Stomach smooth muscle (tissue), 2 donors: ENCODE measurements around the gene EXPH5.
A peak's percentile ranks its signal among the peaks of the same experiment; 100 is the strongest.
"Not testable (repeated sequence)": the region's sequence is repeated elsewhere in the genome, so short reads cannot be mapped to it uniquely, and the experiment has no call there.

Experiments used
- H3K27ac ChIP-seq: one replicate; pipeline ENCODE4 v1.7.0; 2013; ENCODE audit warnings: mild to moderate bottlenecking, low read length, inconsistent platforms
- H3K27me3 ChIP-seq, 2 donors: one replicate each; pipeline ENCODE4 v1.7.0; 2013; ENCODE audit warnings: low read length in 2 of 2; ENCODE audit not compliant: insufficient read depth in 2 of 2, control insufficient read depth in 1 of 2
- H3K36me3 ChIP-seq, 2 donors: one replicate each; pipeline ENCODE4 v1.7.0; 2013; ENCODE audit warnings: low read length in 2 of 2; ENCODE audit not compliant: control insufficient read depth in 2 of 2, insufficient read depth in 2 of 2
- H3K4me1 ChIP-seq: one replicate; pipeline ENCODE4 v1.7.0; 2013; ENCODE audit warnings: low read length; ENCODE audit not compliant: control insufficient read depth, insufficient read depth
- H3K4me3 ChIP-seq, 2 donors: one replicate each; pipeline ENCODE4 v1.7.0; 2013; ENCODE audit warnings: low read length in 2 of 2
- H3K9ac ChIP-seq, 2 donors: one replicate each; pipeline ENCODE4 v1.7.0; 2013; ENCODE audit warnings: low read length in 2 of 2, mild to moderate bottlenecking in 1 of 2
- H3K9me3 ChIP-seq, 2 donors: one replicate each; pipeline ENCODE4 v1.7.0; 2013; ENCODE audit warnings: low read length in 2 of 2; ENCODE audit not compliant: control insufficient read depth in 2 of 2
- donor health status: healthy.
- donor health status: Pancreatic carcinoma.

The EXPH5 gene

GRCh38 chr11:108593214-108593922, at the start of gene EXPH5:
Gene EXPH5 (minus strand): TSS chr11:108593768. CDS start chr11:108593536, 232 bp downstream.
- Histone ChIP-seq H3K27ac (no peak within 1 kb of the TSS), H3K36me3 (no peaks in the 10 kb centered on the region), H3K4me1 (peaks cover 6% of the 10 kb centered on the region), H3K9ac (peak within 1 kb of the TSS; percentile 58 to 71), H3K9me3 (no peaks in the 10 kb centered on the region), H3K4me3 (peak within 1 kb of the TSS; percentile 72 to 83), H3K27me3 (peaks cover 8 to 19% of the 10 kb centered on the region in 2 donors)

GRCh38 chr11:108641752-108642151, 48.2 kb upstream of the EXPH5 start:
- H3K36me3 ChIP-seq, H3K27ac ChIP-seq, H3K9ac ChIP-seq, H3K9me3 ChIP-seq, H3K27me3 ChIP-seq, H3K4me3 ChIP-seq, H3K4me1 ChIP-seq: not testable (repeated sequence)

- Histone ChIP-seq H3K36me3 (no peaks in the 10 kb centered on the region), H3K9ac (no peak overlapping the region), H3K9me3 (no peaks in the 10 kb centered on the region), H3K27me3 (no peaks in the 10 kb centered on the region), H3K4me3 (no peak overlapping the region), H3K27ac (no peak overlapping the region), H3K4me1 (no peaks in the 10 kb centered on the region)
These were observed 45.6 kb upstream of the EXPH5 start for GRCh38 chr11:108639146-108639545.

GRCh38 chr11:108636222-108636621, 42.7 kb upstream of the EXPH5 start:
- H3K27ac ChIP-seq, result no peak overlapping the region
- H3K27me3 ChIP-seq, result no peaks in the 10 kb centered on the region
- H3K36me3 ChIP-seq, result no peaks in the 10 kb centered on the region
- H3K4me3 ChIP-seq, result no peak overlapping the region
- H3K9me3 ChIP-seq, result no peaks in the 10 kb centered on the region
- H3K4me1 ChIP-seq, result no peaks in the 10 kb centered on the region
- H3K9ac ChIP-seq, result no peak overlapping the region

DNA sequence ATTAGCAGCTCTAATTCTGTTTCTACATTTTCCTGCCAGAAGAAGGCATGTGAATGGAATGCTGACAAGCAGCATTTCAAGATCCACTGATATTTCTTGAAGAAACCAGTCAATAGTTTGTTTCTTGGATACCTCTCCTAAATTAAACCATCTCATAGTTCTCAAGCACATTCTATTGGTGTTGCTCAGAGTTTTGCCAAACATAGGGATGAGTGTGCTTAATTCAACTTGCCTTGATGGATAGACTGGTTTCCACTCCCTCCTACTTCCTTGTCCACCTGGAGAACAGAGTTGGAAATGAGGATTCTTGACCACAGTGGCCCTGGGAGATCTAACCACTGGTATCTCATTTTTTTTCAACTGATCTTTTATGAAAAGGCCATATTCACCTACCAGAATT, 41.5 kb upstream of the EXPH5 start:
- Histone ChIP-seq H3K36me3 (no peaks in the 10 kb centered on the region), H3K4me3 (no peak overlapping the region), H3K9me3 (no peaks in the 10 kb centered on the region), H3K27ac (no peak overlapping the region), H3K4me1 (no peaks in the 10 kb centered on the region), H3K9ac (no peak overlapping the region), H3K27me3 (no peaks in the 10 kb centered on the region)

DNA sequence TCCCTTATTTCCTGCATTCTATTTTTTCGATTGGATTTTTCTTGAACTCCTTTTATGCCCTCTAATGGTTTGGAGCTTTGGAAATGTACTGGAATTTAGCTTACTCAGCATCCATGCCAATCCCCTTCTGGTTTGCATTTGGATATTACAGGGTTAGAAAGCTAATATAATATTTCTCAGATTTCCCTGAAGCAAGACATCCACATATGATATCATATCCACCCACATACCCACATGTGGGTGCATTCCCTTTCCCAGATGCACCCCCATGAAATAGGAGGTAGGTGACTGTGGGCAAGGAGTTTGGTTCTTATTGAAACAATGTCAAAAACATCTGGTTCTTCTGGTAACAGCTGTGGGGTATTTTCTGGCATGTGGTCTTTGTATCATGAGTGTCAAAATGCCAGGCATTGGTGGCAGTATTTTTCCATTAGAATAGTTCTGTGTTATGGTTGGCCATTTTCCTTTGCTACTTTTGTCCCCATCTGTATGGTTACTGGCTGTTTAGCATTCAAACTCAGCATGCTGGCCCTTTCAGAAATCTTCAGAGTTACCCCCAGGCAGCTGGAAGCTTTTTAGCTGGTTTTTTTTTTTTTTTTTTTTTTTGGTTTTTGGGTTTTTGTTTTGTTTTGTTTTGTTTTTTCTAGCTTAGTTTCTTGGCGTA, 38.6 kb upstream of the EXPH5 start:
- Histone ChIP-seq H3K9me3 (no peaks in the 10 kb centered on the region), H3K4me3 (no peak overlapping the region), H3K4me1 (no peaks in the 10 kb centered on the region), H3K36me3 (no peaks in the 10 kb centered on the region), H3K27me3 (no peaks in the 10 kb centered on the region), H3K27ac (no peak overlapping the region), H3K9ac (no peak overlapping the region)

DNA sequence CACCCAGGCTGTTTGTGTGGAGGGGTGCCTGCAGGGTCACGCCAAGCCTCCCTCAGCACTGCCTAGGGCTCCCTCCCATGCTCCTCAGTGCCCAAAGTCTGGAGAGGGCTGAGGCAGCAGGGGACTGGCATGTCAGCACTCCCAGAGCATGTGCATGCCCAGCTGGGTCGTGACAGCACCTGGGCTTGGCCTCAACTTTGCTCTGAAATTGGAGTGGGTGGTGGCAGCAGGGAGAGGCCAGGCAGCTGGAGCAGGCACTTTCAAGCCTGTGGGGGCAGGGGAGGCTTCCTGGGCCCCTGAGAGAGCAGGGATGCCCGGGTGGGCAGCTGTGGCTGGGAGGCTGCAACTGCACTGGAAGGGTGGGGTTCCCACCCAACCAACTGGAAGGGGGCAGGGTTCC, 35.7 kb upstream of the EXPH5 start:
- Histone ChIP-seq H3K27me3 (no peaks in the 10 kb centered on the region), H3K9me3 (no peaks in the 10 kb centered on the region), H3K9ac (no peak overlapping the region), H3K27ac (no peak overlapping the region), H3K4me3 (no peak overlapping the region), H3K4me1 (no peaks in the 10 kb centered on the region), H3K36me3 (no peaks in the 10 kb centered on the region)

- Histone ChIP-seq H3K27me3 (no peaks in the 10 kb centered on the region), H3K4me3 (no peak overlapping the region), H3K27ac (no peak overlapping the region), H3K36me3 (no peaks in the 10 kb centered on the region), H3K9me3 (no peaks in the 10 kb centered on the region), H3K4me1 (no peaks in the 10 kb centered on the region), H3K9ac (no peak overlapping the region)
These were observed 35.2 kb upstream of the EXPH5 start for GRCh38 chr11:108628812-108629211.

DNA sequence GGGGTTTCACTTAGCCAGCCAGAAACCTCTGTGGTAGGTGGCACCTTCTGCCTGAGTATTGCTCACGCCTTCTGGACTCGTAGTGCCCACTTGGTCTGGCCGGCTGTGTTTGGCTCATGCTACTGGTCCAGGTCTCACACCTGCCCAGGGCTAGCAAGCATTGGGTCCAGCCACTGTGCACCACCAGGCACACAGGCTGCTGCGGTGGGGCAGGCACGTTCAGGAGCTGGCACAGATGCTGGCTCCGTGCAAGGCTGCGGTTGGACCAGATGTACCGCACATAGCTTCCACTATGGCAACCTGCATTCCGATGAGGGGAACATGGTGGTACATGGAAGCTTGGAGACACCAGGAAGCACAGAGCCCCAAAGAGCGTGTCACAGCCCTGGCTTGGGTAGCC, 34.8 kb upstream of the EXPH5 start:
- Histone ChIP-seq H3K4me3 (no peak overlapping the region), H3K4me1 (no peaks in the 10 kb centered on the region), H3K27ac (no peak overlapping the region), H3K36me3 (no peaks in the 10 kb centered on the region), H3K27me3 (no peaks in the 10 kb centered on the region), H3K9ac (no peak overlapping the region), H3K9me3 (no peaks in the 10 kb centered on the region)

DNA sequence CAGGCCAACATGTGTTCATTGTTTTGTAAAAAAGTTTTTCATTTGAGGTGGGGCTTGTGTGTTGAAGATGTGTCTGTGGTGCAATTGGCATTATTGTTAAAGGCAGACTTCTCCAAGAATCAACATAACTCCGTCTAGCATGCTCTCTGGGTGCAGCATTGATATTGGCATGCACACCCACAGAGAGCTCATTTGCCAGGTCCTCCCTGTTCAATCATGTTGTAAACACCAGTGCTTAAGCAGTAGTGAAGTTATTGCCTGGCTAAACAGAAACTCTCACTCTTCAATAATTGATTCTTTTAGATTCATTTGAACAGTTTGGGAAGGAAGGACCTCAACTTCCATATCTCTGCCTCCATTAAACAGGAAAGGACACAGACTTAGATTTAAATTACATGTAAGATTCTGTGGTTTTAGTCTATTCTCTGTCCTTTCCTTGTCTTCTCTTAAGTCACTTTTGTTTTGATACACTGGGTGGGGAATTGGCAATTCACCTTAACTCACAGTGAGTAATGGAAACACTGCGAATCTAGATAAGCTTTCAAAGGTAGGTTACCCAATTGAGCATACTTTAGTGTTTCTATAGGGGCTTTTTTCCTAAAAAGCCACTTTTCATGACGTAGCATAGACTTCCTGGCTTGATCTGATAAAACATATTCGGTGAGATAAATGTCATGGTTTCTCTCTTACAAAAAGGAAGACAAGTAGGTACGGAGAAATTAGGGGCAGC, 30.8 kb upstream of the EXPH5 start:
- Histone ChIP-seq H3K27ac (no peak overlapping the region), H3K4me1 (no peaks in the 10 kb centered on the region), H3K9ac (no peak overlapping the region)

DNA sequence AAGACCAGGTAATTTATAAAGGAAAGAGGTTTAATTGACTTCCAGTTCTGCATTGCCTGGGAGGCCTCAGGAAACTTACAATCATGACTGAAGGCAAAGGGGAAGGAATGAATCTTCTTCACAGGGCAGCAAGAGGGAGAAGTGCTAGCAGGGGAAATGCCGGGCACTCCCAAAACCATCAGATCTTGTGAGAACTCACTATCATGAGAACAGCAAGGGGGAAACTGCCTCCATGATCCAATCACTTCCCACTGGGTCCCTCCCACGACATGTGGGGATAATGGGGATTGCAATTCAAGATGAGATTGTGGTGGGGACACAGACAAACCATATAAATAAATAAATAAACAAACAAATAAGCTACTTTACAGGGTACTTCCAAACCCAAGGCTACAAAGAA, 28.8 kb upstream of the EXPH5 start:
- Histone ChIP-seq H3K36me3 (no peaks in the 10 kb centered on the region), H3K4me1 (no peaks in the 10 kb centered on the region), H3K27ac (no peak overlapping the region), H3K27me3 (no peaks in the 10 kb centered on the region), H3K9ac (no peak overlapping the region), H3K9me3 (no peaks in the 10 kb centered on the region), H3K4me3 (no peak overlapping the region)

More for the DNA sequence above, 30.8 kb upstream of the EXPH5 start:
- H3K36me3 ChIP-seq, result no peaks in the 10 kb centered on the region
- H3K4me3 ChIP-seq, result no peak overlapping the region
- no peaks in the 10 kb centered on the region for H3K27me3 ChIP-seq
- no peaks in the 10 kb centered on the region for H3K9me3 ChIP-seq
